SIG-M5 (cell line): ENCODE measurements around the gene ARSH.
"Not testable (repeated sequence)": the region's sequence is repeated elsewhere in the genome, so short reads cannot be mapped to it uniquely, and the experiment has no call there.

Experiments
- DNase-seq: peaks from one replicate; lab custom pipeline; 2025; lab: John Stamatoyannopoulos, UW

The ARSH gene

DNA sequence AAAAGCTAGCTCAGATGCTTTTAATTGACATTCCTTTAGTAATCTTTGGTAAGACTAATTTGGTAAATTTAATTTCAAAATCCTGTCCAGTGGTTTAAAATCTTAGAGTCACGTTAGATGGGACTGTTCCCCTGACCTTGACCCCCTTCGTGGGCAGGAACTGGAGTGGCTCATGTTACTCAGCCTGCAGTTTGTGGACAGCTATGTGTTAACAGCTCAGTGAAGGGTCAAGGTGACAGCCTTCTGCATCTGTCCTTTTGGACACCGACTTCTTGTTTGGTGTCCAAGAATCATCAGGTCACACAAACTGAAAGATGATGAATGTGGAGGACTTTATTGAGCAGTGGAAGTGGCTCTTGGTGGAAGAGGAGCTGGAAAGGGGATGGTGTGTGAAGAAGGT is 37.9 kb downstream of the ARSH start:
- DNase-seq: no peak

DNA sequence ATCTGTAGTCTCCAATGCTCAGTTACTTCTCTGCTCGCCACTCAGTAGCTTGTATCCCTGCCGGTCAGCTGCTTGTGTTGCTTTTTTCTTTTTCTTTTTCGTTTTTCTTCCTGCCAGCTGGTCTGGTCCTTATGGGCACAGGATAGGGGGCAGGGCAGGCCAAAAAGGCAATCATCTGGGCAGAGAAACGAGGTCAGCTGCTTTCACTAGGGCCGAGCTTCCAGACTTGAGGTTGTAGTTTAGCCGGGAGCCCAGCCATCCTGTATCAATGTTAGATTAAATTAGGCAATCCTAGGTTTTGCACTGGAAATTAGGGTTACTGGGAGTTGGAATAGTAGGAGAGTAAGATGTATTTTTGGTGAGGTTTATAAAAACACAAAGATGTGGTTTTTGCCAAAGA is 38.3 kb downstream of the ARSH start:
- DNase-seq: no peak

DNA sequence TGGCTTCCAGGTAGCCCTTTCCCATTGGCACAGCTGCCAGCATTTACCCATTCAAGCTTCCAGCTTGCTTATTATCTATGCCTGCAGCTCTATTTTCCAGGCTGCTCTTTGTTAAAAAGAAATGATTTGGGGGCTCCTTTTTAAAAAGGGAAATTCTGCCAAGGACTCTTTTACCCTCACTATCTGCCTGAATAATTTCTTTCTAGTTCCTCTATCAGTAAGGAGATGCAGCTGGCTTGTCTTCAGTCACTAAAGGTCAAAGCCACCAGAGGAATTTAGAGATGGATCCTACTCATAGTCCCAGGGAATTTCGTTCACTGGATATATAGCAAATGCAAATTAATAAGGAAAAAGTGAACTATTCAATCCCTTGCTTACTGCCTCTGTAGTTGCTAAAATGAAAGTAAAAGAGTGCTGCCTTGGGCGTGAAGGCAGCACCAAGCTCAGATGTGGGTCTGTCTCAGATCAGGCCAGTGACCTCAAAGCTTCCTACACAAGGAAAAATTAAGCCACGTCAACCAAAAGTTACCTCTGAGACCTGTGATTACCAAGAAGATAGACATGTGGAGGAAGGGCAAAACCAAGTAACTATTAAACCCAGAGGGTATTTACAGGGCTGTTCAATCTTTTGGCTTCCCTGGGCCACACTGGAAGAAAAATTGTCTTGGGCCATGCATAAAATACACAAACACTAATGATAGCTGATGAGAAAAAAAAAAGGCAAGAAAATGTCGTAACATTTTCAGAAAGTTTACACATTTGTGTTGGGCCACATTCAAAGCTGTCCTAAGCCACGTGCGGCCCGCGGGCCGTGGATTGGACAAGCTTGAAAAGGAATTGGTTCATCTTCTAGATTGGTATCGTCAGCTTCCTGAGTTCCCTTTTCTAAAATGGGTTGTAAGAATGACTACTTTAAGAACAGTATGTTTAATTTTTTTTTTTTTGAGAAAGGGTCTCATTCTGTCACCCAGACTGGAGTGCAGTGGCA is 40.2 kb downstream of the ARSH start:
- DNase-seq: no peak

DNA sequence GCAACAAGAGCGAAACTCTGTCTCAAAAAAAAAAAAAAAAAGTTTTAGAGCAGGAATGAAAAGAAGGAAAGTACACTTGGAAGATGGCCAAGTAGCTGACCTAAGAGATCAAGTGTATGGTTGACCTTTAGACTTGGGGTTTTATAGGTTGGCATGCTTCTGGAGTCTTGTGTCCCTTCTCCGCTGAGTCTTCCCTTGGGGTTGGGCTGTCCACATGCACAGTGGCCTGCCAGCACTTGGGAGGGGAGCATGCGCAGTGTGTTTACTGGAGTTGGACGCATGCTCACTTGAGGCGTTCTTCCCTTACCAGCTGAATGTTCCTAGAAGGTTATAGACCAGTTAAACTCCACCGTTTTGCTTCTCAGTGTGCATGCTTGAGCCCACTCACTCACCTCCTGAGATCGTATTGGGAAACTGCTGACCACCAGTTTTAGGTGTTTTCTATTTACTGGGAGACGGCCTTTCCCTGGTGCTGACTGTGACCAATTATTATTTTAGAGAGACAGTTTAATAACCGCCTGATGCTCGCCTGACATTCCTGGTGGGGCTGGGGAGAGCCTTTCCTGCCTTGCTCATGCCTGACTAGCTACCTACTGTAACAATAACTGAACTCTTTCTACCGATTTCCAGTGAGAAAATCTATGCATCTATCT is 44.3 kb downstream of the ARSH start:
- DNase-seq: not testable (repeated sequence)

DNA sequence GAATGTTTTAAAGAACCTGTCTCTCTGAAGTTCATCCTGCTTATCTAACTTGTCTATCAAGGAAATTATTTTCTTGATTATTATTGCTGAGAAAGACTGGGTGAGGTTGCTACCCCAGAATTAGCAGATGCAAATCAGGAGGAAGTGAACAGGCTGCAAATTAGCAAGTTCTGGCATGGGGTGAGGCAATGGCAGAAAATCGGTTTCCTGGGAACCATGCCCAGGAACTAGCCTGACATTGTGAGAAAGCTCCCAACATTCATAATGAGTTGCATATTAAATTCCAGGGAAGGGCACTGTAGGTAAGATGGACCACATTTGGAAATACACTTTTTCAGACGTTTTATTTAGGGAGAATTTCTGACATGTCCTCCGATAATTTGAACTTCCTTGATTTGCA is 46.5 kb downstream of the ARSH start:
- DNase-seq: no peak

DNA sequence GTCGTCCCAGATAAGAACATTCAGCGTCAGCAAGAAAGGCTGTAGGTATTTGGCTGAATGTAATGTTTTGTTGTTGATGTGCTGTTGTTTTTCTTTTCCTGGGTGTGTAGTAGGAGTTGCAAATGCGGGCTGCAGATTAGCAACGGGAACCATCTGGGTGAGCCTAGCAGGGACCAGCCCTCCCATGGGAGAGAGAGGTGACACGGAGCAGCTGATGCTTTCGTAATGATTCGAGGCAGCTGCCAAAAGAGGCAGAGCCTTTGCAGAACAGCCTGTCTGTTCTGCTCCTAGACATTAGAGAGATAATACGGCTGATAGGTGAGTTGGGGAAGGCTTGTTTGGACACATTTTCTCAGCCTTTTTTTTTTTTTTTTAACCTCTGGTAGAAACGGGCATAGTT is 60.2 kb downstream of the ARSH start:
- DNase-seq: no peak

DNA sequence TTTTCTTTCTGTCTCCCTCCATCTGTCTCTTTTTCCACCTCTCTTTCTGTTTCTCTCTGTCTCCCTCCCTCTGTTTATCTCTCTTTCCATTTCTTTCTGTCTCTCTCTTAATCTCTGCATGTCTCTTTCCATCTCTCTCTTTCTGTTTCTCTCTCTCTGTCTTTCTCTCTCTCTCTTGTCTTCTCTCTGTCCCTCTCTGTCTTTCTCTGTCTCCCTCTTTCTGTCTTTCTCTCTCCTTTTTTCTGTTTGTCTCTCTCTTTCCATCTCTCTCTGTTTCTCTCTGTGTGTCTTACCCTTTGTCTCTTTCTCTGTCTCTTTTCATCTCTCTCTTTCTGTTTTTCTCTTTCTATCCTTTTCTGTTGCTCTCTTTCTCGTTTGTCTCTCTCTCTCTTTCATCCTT is 69.6 kb downstream of the ARSH start:
- no peak for DNase-seq

DNA sequence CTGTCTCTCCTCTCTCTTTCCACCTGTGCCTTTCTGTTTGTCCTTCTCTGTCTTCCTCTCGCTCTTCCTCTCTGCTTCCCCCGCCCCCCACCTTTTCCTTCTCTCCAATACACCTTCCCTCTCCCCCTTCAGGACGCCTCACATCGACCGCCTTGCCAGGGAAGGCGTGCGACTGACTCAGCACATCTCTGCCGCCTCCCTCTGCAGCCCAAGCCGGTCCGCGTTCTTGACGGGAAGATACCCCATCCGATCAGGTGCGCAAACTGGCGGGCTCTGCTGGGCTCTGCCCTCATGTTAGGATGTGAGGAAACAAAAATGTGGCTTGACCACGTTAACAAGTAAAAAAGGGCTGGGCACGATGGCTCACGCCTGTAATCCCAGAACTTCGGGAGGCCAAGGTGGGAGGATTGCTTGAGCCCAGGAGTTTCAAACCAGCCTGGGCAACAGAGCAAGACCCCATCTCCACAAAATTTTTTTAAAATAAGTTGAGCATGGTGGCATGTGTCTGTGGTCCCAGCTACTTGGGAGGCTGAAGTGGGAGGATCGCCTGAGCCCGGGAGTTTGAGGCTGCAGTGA is 70.2 kb downstream of the ARSH start:
- no peak for DNase-seq
